Measurements from ENCODE around the gene CTSZ.

The CTSZ gene

DNA sequence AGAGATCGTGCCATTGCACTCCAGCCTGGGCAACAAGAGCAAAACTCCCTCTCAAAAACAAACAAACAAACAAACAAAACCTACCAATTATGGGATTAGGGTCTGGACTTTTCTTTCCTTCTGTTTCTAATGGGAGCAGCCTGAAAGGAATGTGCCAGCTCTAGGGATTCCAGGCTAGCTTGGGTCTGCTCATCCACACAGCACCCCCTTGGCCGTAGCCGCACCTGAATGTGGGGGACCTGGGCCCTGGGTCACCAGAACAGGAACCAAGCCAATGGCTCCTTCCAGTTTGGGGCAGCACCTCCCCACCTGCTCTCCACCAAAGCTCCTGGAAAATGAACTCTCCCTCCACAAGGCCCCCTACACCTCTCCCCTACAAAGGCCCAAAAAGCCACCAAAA is 6.7 kb downstream of the CTSZ start:
- TF ChIP-seq, protein P1, sequence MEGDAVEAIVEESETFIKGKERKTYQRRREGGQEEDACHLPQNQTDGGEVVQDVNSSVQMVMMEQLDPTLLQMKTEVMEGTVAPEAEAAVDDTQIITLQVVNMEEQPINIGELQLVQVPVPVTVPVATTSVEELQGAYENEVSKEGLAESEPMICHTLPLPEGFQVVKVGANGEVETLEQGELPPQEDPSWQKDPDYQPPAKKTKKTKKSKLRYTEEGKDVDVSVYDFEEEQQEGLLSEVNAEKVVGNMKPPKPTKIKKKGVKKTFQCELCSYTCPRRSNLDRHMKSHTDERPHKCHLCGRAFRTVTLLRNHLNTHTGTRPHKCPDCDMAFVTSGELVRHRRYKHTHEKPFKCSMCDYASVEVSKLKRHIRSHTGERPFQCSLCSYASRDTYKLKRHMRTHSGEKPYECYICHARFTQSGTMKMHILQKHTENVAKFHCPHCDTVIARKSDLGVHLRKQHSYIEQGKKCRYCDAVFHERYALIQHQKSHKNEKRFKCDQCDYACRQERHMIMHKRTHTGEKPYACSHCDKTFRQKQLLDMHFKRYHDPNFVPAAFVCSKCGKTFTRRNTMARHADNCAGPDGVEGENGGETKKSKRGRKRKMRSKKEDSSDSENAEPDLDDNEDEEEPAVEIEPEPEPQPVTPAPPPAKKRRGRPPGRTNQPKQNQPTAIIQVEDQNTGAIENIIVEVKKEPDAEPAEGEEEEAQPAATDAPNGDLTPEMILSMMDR (IDR thresholded peaks at IDR 0.05; ENCODE audit: low read depth, low read length) = no peak
- no peak for DNase-seq (ENCODE audit: extremely low read depth, low read depth)

DNA sequence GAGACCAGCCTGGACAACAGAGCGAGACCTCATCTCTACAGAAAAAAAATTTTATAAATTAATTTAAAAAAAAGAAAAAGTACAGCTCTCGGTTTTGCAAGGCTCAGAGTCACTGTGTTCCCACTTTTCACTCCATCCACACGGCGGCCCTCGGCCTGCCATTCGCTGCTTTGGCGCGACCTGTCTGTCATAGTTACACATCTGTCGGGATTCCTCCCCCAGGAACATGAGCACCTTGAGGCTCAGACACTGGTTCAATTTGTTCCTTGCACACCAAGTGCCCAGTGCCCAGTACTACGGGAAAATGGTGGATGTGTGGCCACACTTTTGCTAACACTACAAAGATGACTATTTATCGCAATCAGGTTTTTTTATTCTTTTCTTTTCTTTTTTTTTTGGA is 8.4 kb downstream of the CTSZ start:
- TF ChIP-seq, protein P1 (IDR thresholded peaks at IDR 0.05; ENCODE audit: low read depth, low read length) = no peak
- DNase-seq (ENCODE audit: extremely low read depth, low read depth) = no peak

DNA sequence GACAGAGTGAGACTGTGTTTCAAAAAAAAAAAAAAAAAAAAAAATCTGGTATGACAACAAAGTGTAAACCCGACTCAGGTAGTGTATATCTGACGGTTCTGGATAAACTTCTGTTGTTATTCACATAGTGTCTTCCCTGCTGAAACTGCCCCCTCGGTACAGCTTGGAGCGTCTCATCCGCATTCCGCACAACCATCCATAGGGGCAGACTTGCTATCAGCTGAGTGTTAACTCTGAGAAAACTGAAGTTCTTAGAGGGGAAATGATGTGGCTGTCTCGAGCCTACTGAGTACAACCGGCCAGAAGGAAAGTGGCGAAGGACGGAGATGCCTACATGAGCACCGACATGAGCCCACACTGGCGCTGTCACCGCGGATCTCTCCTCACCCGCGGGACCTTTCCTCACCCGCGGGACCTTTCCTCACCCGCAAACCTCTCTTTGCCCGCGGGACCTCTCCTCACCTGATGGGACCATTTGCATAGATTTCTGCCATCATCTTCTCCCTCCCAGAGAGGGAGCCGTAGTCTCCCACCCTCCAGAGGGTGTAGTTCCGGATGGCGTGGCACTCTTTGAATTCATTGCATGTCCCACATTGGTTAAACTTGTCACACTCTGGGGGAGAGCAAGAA is 9.8 kb downstream of the CTSZ start:
- TF ChIP-seq, protein P1 (IDR thresholded peaks at IDR 0.05; ENCODE audit: low read depth, low read length) = no peak
- no peak for DNase-seq (ENCODE audit: extremely low read depth, low read depth)

DNA sequence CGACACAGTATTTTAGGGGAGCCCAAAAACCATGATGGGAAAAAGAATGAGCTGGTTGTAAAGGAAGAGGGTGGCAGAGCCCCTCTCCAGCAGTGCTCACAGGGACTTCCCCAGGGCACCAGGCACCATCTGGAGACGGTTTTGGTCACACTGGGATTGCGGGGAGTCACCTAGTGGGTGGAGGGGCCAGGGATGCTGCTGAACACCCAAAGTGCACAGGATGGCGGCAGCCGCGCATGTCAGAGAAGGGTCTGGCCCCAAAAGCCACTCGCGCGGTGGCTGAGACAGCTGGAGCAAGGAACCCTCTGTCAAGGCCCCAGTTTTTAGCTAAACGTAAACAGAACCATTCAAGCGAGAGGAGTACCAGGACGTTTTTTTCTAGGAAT is 10.8 kb downstream of the CTSZ start:
- TF ChIP-seq, protein P1 (IDR thresholded peaks at IDR 0.05; ENCODE audit: low read depth, low read length) = no peak
- no peak for DNase-seq (ENCODE audit: extremely low read depth, low read depth)

DNA sequence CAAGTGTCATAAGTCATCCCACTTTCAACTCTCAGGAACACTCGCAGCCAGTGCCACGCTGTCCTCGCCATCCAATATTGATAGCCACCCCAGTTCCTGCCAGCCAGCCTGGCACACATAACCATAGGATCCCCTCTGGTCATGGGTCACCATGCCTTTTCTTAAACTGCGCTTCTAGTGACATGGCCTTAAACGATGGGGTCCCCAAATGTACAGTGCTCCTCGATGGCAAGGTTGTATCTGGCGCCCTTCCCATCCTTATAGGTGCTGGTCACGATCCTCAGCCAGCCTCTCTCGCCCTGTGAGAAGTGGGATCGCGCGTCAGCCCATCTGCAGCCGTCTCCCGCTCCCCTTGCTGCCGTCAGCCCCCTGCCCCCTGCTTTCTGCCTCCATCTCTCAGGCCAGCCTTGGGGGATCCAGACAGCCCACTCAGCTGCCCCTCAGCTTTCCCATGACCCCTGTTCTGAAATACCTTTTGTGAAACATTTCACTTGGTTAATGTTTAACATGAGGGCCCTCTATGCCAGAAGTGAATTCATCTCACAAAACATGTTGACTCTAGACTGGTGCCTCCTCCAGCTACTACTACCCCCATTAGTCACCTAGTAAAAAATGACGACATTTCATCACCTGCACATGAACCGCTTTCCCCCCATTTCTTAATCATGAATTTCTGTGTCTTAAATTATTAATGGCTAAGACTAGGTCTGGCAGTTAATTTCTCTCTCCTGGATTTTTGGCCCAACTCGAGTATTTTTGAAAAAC is 11.4 kb downstream of the CTSZ start:
- no peak for DNase-seq (ENCODE audit: extremely low read depth, low read depth)
- TF ChIP-seq, protein P1 (IDR thresholded peaks at IDR 0.05; ENCODE audit: low read depth, low read length) = no peak

DNA sequence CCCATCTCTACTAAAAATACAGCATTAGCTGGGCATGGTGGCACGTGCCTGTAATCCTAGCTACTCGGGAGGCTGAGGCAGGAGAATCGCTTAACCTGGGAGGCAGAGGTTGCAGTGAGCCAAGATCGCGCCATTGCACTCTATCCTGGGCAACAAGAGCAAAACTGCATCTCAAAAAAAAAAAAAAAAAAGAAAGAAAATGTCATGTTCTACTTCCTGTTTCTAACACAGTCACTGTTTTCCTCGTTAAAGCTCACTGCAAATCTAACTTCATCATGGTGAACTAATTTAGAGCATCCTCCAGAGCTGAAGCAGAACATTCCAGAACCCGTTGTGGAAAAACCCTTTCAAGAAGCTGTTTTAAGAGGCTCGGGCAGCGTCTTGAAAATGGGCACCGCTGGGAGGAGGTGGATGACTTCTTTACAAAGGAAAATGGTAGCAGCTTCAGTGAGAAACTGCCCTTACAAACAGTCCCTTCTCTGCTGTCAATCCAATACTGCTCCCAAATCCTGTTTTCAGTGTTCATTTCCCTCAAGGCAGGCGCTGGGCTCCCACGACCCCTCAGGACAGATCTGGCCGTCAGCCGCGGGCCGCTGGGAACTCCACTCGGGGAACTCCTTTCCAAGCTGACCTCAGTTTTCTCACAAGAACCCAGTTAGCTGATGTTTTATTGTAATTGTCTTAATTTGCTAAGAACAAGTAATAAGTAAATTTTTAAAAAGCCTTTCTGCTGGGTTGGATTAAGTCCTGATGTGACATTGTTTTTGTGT is 12.5 kb downstream of the CTSZ start:
- TF ChIP-seq, protein P1 (IDR thresholded peaks at IDR 0.05; ENCODE audit: low read depth, low read length) = no peak
- DNase-seq (ENCODE audit: extremely low read depth, low read depth) = no peak
